Immature natural killer cell (primary cell): ENCODE results near the gene IGF2BP1. TPM values are rescaled to one million over a fixed set of nuclear protein-coding genes. Genes with fewer than 3 reads are reported as not detected.
A peak's percentile ranks its signal among the peaks of the same experiment; 100 is the strongest.
"Not testable (repeated sequence)": the region's sequence is repeated elsewhere in the genome, so short reads cannot be mapped to it uniquely, and the experiment has no call there.

ENCODE experiments used
- DNase-seq, 3 donors: peaks; one replicate each; pipeline ENCODE4 v3.0.0; 2022; ENCODE audit warnings: mixed read lengths in 1 of 3
- H3K27ac Mint-ChIP-seq, 6 donors: one replicate each; pipeline ENCODE4 v1.8.0; 2020; ENCODE audit warnings: mixed read lengths in 6 of 6, mild to moderate bottlenecking in 5 of 6, inconsistent platforms in 4 of 6, moderate library complexity in 3 of 6
- H3K27me3 Mint-ChIP-seq, 3 donors: one replicate each; pipeline ENCODE4 v1.8.0; 2020 to 2021; ENCODE audit warnings: low read depth in 3 of 3, mild to moderate bottlenecking in 3 of 3, mixed read lengths in 3 of 3, moderate library complexity in 3 of 3, inconsistent platforms in 1 of 3
- H3K36me3 Mint-ChIP-seq, 3 donors: one replicate each; pipeline ENCODE4 v1.8.0; 2020; ENCODE audit warnings: mixed read lengths in 3 of 3, inconsistent platforms in 2 of 3, mild to moderate bottlenecking in 2 of 3
- H3K4me1 Mint-ChIP-seq, 2 donors: one replicate each; pipeline ENCODE4 v1.8.0; 2020; ENCODE audit warnings: inconsistent platforms in 2 of 2, mild to moderate bottlenecking in 2 of 2, mixed read lengths in 2 of 2, moderate library complexity in 1 of 2
- H3K4me3 Mint-ChIP-seq, 5 donors: one replicate each; pipeline ENCODE4 v1.8.0; 2020; ENCODE audit warnings: mild to moderate bottlenecking in 5 of 5, mixed read lengths in 5 of 5, inconsistent platforms in 3 of 5, moderate library complexity in 3 of 5
- H3K9me3 Mint-ChIP-seq, 6 donors: one replicate each; pipeline ENCODE4 v1.8.0; 2020; ENCODE audit warnings: mild to moderate bottlenecking in 6 of 6, mixed read lengths in 6 of 6, inconsistent platforms in 4 of 6, moderate library complexity in 3 of 6
- polyA plus RNA-seq, 3 donors: library from polyadenylated mRNA; unstranded; fragments of 300-500 nt; fragmentation: Illumina TruSeq; gene quantifications; one replicate each; pipeline ENCODE4 v1.2.3, GENCODE V29; 2021

IGF2BP1 gene
- polyA plus RNA-seq, 3 donors from 2014 or later = not detected

GRCh38 chr17:49069585-49070273 is 72.5 kb downstream of the IGF2BP1 start:
- H3K27ac Mint-ChIP-seq = no peak overlapping the region
- DNase-seq = no peak
- no peak overlapping the region for H3K4me3 Mint-ChIP-seq
- H3K9me3 Mint-ChIP-seq = no peaks in the 10 kb centered on the region
- peaks cover 0 to 10% (median 8%) of the 10 kb centered on the region in 3 donors for H3K27me3 Mint-ChIP-seq
- no peaks in the 10 kb centered on the region for H3K36me3 Mint-ChIP-seq
- no peaks in the 10 kb centered on the region for H3K4me1 Mint-ChIP-seq

- no peak for DNase-seq
- no peaks in the 10 kb centered on the region for H3K9me3 Mint-ChIP-seq
- H3K4me3 Mint-ChIP-seq = no peak overlapping the region
- peaks cover 1 to 9% (median 8%) of the 10 kb centered on the region in 3 donors for H3K27me3 Mint-ChIP-seq
- H3K27ac Mint-ChIP-seq = no peak overlapping the region
- no peaks in the 10 kb centered on the region for H3K36me3 Mint-ChIP-seq
- H3K4me1 Mint-ChIP-seq = no peaks in the 10 kb centered on the region
These were observed 73.9 kb downstream of the IGF2BP1 start for GRCh38 chr17:49071106-49071505.

- H3K9me3 Mint-ChIP-seq = no peaks in the 10 kb centered on the region
- no peak for DNase-seq
- H3K27me3 Mint-ChIP-seq = peaks cover 5 to 15% (median 9%) of the 10 kb centered on the region in 3 donors
- no peaks in the 10 kb centered on the region for H3K36me3 Mint-ChIP-seq
- H3K4me3 Mint-ChIP-seq = no peak overlapping the region
- H3K27ac Mint-ChIP-seq = no peak overlapping the region
- H3K4me1 Mint-ChIP-seq = no peaks in the 10 kb centered on the region
These were observed 77.8 kb downstream of the IGF2BP1 start for GRCh38 chr17:49074851-49075540.

- peaks cover 8 to 11% (median 9%) of the 10 kb centered on the region in 3 donors for H3K27me3 Mint-ChIP-seq
- DNase-seq = no peak
- no peaks in the 10 kb centered on the region for H3K9me3 Mint-ChIP-seq
- no peak overlapping the region for H3K4me3 Mint-ChIP-seq
- H3K4me1 Mint-ChIP-seq = no peaks in the 10 kb centered on the region
- no peaks in the 10 kb centered on the region for H3K36me3 Mint-ChIP-seq
- H3K27ac Mint-ChIP-seq = no peak overlapping the region
These were observed 79.6 kb downstream of the IGF2BP1 start for GRCh38 chr17:49076573-49077384.

- Mint-ChIP-seq H3K27me3 (peaks cover 9 to 13% (median 10%) of the 10 kb centered on the region in 3 donors), H3K36me3 (no peaks in the 10 kb centered on the region), H3K4me3 (no peak overlapping the region), H3K27ac (no peak overlapping the region), H3K4me1 (no peaks in the 10 kb centered on the region), H3K9me3 (no peaks in the 10 kb centered on the region)
- no peak for DNase-seq
These were observed 81.1 kb downstream of the IGF2BP1 start for GRCh38 chr17:49078248-49078647.

GRCh38 chr17:49079840-49080663 is 82.9 kb downstream of the IGF2BP1 start:
- DNase-seq = no peak
- H3K36me3 Mint-ChIP-seq = no peaks in the 10 kb centered on the region
- peaks cover 9 to 13% (median 10%) of the 10 kb centered on the region in 3 donors for H3K27me3 Mint-ChIP-seq
- H3K4me3 Mint-ChIP-seq = no peak overlapping the region
- H3K27ac Mint-ChIP-seq = no peak overlapping the region
- H3K9me3 Mint-ChIP-seq = no peaks in the 10 kb centered on the region
- no peaks in the 10 kb centered on the region for H3K4me1 Mint-ChIP-seq

- H3K36me3 Mint-ChIP-seq = no peaks in the 10 kb centered on the region
- H3K9me3 Mint-ChIP-seq = no peaks in the 10 kb centered on the region
- H3K4me3 Mint-ChIP-seq = no peak overlapping the region
- H3K4me1 Mint-ChIP-seq = peaks cover 10 to 16% of the 10 kb centered on the region in 2 donors
- no peak for DNase-seq
- peaks cover 7 to 10% (median 9%) of the 10 kb centered on the region in 3 donors for H3K27me3 Mint-ChIP-seq
- no peak overlapping the region for H3K27ac Mint-ChIP-seq
These were observed 85.0 kb downstream of the IGF2BP1 start for GRCh38 chr17:49082231-49082630.

- not testable (repeated sequence) for DNase-seq, H3K4me3 Mint-ChIP-seq, H3K27me3 Mint-ChIP-seq, H3K9me3 Mint-ChIP-seq, H3K36me3 Mint-ChIP-seq
- Mint-ChIP-seq H3K4me1 (peaks cover 23 to 38% of the 10 kb centered on the region in 2 donors), H3K27ac (peak overlapping the region in 2 of 6 donors; percentile 23 to 35)
These were observed 87.9 kb downstream of the IGF2BP1 start for GRCh38 chr17:49085046-49085445.

GRCh38 chr17:49085565-49086315 is 88.6 kb downstream of the IGF2BP1 start:
- Mint-ChIP-seq H3K9me3 (no peaks in the 10 kb centered on the region), H3K27me3 (peaks cover 4 to 9% (median 8%) of the 10 kb centered on the region in 3 donors), H3K4me1 (peaks cover 23 to 38% of the 10 kb centered on the region in 2 donors), H3K27ac (peak overlapping the region in 3 of 6 donors; percentile 9 to 35 (median 23)), H3K36me3 (no peaks in the 10 kb centered on the region), H3K4me3 (no peak overlapping the region)
- DNase-seq = no peak

GRCh38 chr17:49086316-49086605 is 89.1 kb downstream of the IGF2BP1 start:
- DNase-seq = no peak
- H3K4me3 Mint-ChIP-seq = peak overlapping the region in 2 of 5 donors; percentile 20 to 54
- peak overlapping the region in 5 of 6 donors; percentile 36 to 78 (median 64) for H3K27ac Mint-ChIP-seq
- no peaks in the 10 kb centered on the region for H3K36me3 Mint-ChIP-seq
- H3K9me3 Mint-ChIP-seq = no peaks in the 10 kb centered on the region
- peaks cover 23 to 38% of the 10 kb centered on the region in 2 donors for H3K4me1 Mint-ChIP-seq
- H3K27me3 Mint-ChIP-seq = peaks cover 2 to 10% (median 7%) of the 10 kb centered on the region in 3 donors

- no peaks in the 10 kb centered on the region for H3K36me3 Mint-ChIP-seq
- H3K27me3 Mint-ChIP-seq = peaks cover 1 to 10% (median 6%) of the 10 kb centered on the region in 3 donors
- H3K9me3 Mint-ChIP-seq = no peaks in the 10 kb centered on the region
- H3K4me3 Mint-ChIP-seq = peak overlapping the region; percentile 49 to 61 (median 54)
- DNase-seq = peak in 2 of 3 donors; percentile 1 to 11
- H3K4me1 Mint-ChIP-seq = peaks cover 23 to 38% of the 10 kb centered on the region in 2 donors
- peak overlapping the region in 5 of 6 donors; percentile 36 to 78 (median 64) for H3K27ac Mint-ChIP-seq
These were observed 89.5 kb downstream of the IGF2BP1 start for GRCh38 chr17:49086649-49087048.

GRCh38 chr17:49089094-49089493 is 91.9 kb downstream of the IGF2BP1 start:
- no peaks in the 10 kb centered on the region for H3K9me3 Mint-ChIP-seq
- no peak overlapping the region for H3K27ac Mint-ChIP-seq
- peaks cover 1 to 6% (median 4%) of the 10 kb centered on the region in 3 donors for H3K27me3 Mint-ChIP-seq
- H3K36me3 Mint-ChIP-seq = no peaks in the 10 kb centered on the region
- no peak for DNase-seq
- peaks cover 23 to 38% of the 10 kb centered on the region in 2 donors for H3K4me1 Mint-ChIP-seq
- H3K4me3 Mint-ChIP-seq = no peak overlapping the region
